Calu3 (cell line): ENCODE data around the gene LRRC49. TPM values are rescaled to one million over a fixed set of nuclear protein-coding genes. Genes with fewer than 3 reads are reported as not detected.
A peak's percentile ranks its signal among the peaks of the same experiment; 100 is the strongest.

Experiments used
- BruUV-seq: library from RNA; stranded (reverse); fragments of 400-500 nt; replicated peaks from 2 replicates; lab custom pipeline; 2021; lab: Mats Ljungman, UMichigan
- CTCF ChIA-PET: fragments of 300-600 bp; sonication (Branson Sonifier 250); formaldehyde crosslinking; loops from one replicate; lab custom pipeline; 2022; ENCODE audit warnings: antibody characterized with exemption; lab: Charles Lee
- DNase-seq: peaks from one replicate; pipeline ENCODE4 v3.0.0; 2022
- H3K27ac Mint-ChIP-seq: one replicate; pipeline ENCODE4 v1.8.0; 2022; ENCODE audit warnings: mixed read lengths; ENCODE audit not compliant: unreplicated experiment
- H3K27me3 Mint-ChIP-seq: one replicate; pipeline ENCODE4 v1.8.0; 2022; ENCODE audit warnings: mixed read lengths; ENCODE audit not compliant: unreplicated experiment
- H3K36me3 Mint-ChIP-seq: one replicate; pipeline ENCODE4 v1.8.0; 2022; ENCODE audit warnings: mild to moderate bottlenecking, moderate library complexity, mixed read lengths; ENCODE audit not compliant: insufficient read depth, unreplicated experiment
- H3K4me1 Mint-ChIP-seq: one replicate; pipeline ENCODE4 v1.8.0; 2022; ENCODE audit warnings: mild to moderate bottlenecking, low read depth, mixed read lengths; ENCODE audit not compliant: unreplicated experiment
- H3K4me3 Mint-ChIP-seq: one replicate; pipeline ENCODE4 v1.8.0; 2022; ENCODE audit warnings: mild to moderate bottlenecking, low read depth, moderate library complexity, mixed read lengths; ENCODE audit not compliant: unreplicated experiment
- H3K9me3 Mint-ChIP-seq: one replicate; pipeline ENCODE4 v1.8.0; 2022; ENCODE audit warnings: low read depth, mixed read lengths; ENCODE audit not compliant: unreplicated experiment
- CTCF ChIP-seq: fragments of 200-600 bp; IDR thresholded peaks from one replicate; pipeline ENCODE4 v1.8.0; 2022; ENCODE audit warnings: antibody characterized with exemption; ENCODE audit not compliant: unreplicated experiment
- intact Hi-C: fragments of 100-400 bp; cut with micrococcal nuclease; formaldehyde crosslinking; loops from one replicate; pipeline ENCODE4 v1.10.0; 2022; ENCODE audit not compliant: unreplicated experiment
- total RNA-seq: library from RNA; stranded (reverse); gene quantifications from 2 replicates; pipeline ENCODE4 v1.2.3, GENCODE V29; 2022

LRRC49 gene
- total RNA-seq, 1 experiment from 2014 or later: 6.3 TPM

DNA sequence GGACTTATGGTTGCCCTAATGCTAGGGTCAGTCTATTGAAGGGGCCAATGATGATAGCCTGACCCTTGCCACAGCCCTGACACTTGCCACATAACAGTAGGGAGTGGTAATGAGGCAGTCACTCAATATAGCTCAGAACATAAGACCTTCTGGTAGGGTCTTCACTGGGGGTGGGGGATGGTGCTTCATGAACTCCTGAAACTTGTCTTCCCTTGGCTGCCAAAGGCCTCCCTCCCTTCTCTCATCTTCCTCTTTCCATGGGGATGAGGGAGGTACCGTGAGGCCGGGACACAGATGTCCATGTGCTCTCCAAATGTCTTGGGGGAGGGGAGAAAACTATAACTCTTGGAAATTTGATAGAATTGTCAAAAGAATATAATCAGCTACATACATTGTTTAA, 201.5 kb downstream of the LRRC49 start:
- DNase-seq: no peak
- H3K36me3 Mint-ChIP-seq: no peaks in the 10 kb centered on the region
- intact Hi-C loops: no loop called here
- TF ChIP-seq CTCF: no peak
- no peaks in the 10 kb centered on the region for H3K27me3 Mint-ChIP-seq
- peaks cover 23% of the 10 kb centered on the region for H3K4me1 Mint-ChIP-seq
- no TSS peak for BruUV-seq
- H3K27ac Mint-ChIP-seq: peak overlapping the region; percentile 57
- CTCF ChIA-PET: no interaction called here
- H3K4me3 Mint-ChIP-seq: no peak overlapping the region
- H3K9me3 Mint-ChIP-seq: no peaks in the 10 kb centered on the region

GRCh38 chr15:71096676-71097075, 204.1 kb downstream of the LRRC49 start:
- no TSS peak for BruUV-seq
- intact Hi-C loops: no loop called here
- H3K27ac Mint-ChIP-seq: no peak overlapping the region
- no peaks in the 10 kb centered on the region for H3K27me3 Mint-ChIP-seq
- DNase-seq: no peak
- no peak for TF ChIP-seq CTCF
- no peaks in the 10 kb centered on the region for H3K36me3 Mint-ChIP-seq
- CTCF ChIA-PET: interaction anchor here (0.6 kb wide), 1 partner anchor 17 kb away, joined by 5 read pairs; no protein-coding TSS in a partner anchor
- no peak overlapping the region for H3K4me3 Mint-ChIP-seq
- H3K4me1 Mint-ChIP-seq: peaks cover 23% of the 10 kb centered on the region
- no peaks in the 10 kb centered on the region for H3K9me3 Mint-ChIP-seq

DNA sequence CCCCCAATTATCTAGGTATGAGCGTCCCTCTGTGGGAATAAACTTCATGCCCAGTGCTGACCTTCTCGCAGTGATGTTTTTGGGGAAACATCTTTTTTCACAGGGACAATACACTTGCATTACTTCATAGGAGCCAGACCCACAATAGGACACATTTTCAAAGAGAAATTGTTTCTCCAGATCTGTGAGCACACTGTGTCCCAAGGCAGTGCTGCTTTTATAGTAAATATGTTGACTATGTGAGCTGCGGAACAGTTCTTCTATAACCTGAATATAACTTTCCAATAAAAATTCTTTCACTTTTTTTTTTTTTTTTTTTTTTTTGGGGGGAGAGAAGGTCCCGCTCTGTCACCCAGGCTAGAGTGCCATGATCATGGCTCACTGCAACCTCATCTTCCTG, 205.3 kb downstream of the LRRC49 start:
- intact Hi-C loops: no loop called here

GRCh38 chr15:71098920-71099319, 206.3 kb downstream of the LRRC49 start:
- no peaks in the 10 kb centered on the region for H3K27me3 Mint-ChIP-seq
- H3K4me3 Mint-ChIP-seq: no peak overlapping the region
- intact Hi-C loops: no loop called here
- no TSS peak for BruUV-seq
- no peaks in the 10 kb centered on the region for H3K36me3 Mint-ChIP-seq
- no peak overlapping the region for H3K27ac Mint-ChIP-seq
- no peak for TF ChIP-seq CTCF
- CTCF ChIA-PET: no interaction called here
- no peak for DNase-seq
- no peaks in the 10 kb centered on the region for H3K9me3 Mint-ChIP-seq
- peaks cover 12% of the 10 kb centered on the region for H3K4me1 Mint-ChIP-seq

More for the DNA sequence above, 205.3 kb downstream of the LRRC49 start:
- BruUV-seq: no TSS peak
- no peak overlapping the region for H3K27ac Mint-ChIP-seq
- CTCF ChIA-PET: no interaction called here
- DNase-seq: no peak
- H3K36me3 Mint-ChIP-seq: no peaks in the 10 kb centered on the region
- TF ChIP-seq CTCF: no peak
- H3K9me3 Mint-ChIP-seq: no peaks in the 10 kb centered on the region
- peaks cover 22% of the 10 kb centered on the region for H3K4me1 Mint-ChIP-seq
- H3K27me3 Mint-ChIP-seq: no peaks in the 10 kb centered on the region
- no peak overlapping the region for H3K4me3 Mint-ChIP-seq

Other genes starting within 250 kb of the LRRC49 start
- gene UACA, start 129.3 kb upstream of the LRRC49 start, total RNA-seq: 31.9 and 35.5 TPM in 2 replicates
- gene LARP6, start 38.7 kb upstream of the LRRC49 start, total RNA-seq: 30.4 and 30.8 TPM in 2 replicates
- gene THAP10, start 393 bp upstream of the LRRC49 start, total RNA-seq: 11.8 and 13.7 TPM in 2 replicates
- gene THSD4, start 222.6 kb downstream of the LRRC49 start, total RNA-seq: 24.2 and 29.6 TPM in 2 replicates